ENCODE measurements around the gene OCSTAMP. TPM values are rescaled to one million over a fixed set of nuclear protein-coding genes. Genes with fewer than 3 reads are reported as not detected.

Gene OCSTAMP
- total RNA-seq, 4 donors from 2014 or later, result not detected

GRCh38 chr20:46580613-46581205, 30.3 kb upstream of the OCSTAMP start:
- 100% methylated on average over 2 of the region's 2 CpGs for WGBS

GRCh38 chr20:46578745-46579144, 28.3 kb upstream of the OCSTAMP start:
- TF ChIP-seq POLR2A (IDR thresholded peaks at IDR 0.05; ENCODE audit: low read depth), result no peak
- TF ChIP-seq EP300 (IDR thresholded peaks at IDR 0.05), result no peak
- TF ChIP-seq POLR2AphosphoS5 (IDR thresholded peaks at IDR 0.05), result no peak
- no peak for TF ChIP-seq CTCF (IDR thresholded peaks at IDR 0.05)
- H3K27ac ChIP-seq (replicated peaks in 1 of 4), result no peak overlapping the region
- H3K9me3 ChIP-seq, result no peaks in the 10 kb centered on the region
- no peaks in the 10 kb centered on the region for H3K36me3 ChIP-seq
- no peaks in the 10 kb centered on the region for H3K27me3 ChIP-seq
- H3K4me1 ChIP-seq, result no peaks in the 10 kb centered on the region
- intact Hi-C loops (cut with DNase I), result no loop called here
- no peak overlapping the region for H3K4me3 ChIP-seq
- WGBS, result 88% methylated on average over 7 of the region's 7 CpGs
- DNase-seq (ENCODE audit: extremely low spot score), result no peak

More at GRCh38 chr20:46580613-46581205, 30.3 kb upstream of the OCSTAMP start:
- intact Hi-C loops (cut with DNase I), result no loop called here
- no peak for TF ChIP-seq CTCF (IDR thresholded peaks at IDR 0.05)
- TF ChIP-seq EP300 (IDR thresholded peaks at IDR 0.05), result no peak
- no peak for TF ChIP-seq POLR2AphosphoS5 (IDR thresholded peaks at IDR 0.05)
- TF ChIP-seq POLR2A (IDR thresholded peaks at IDR 0.05; ENCODE audit: low read depth), result no peak
- Histone ChIP-seq H3K27me3 (no peaks in the 10 kb centered on the region), H3K4me3 (no peak overlapping the region), H3K4me1 (no peaks in the 10 kb centered on the region), H3K36me3 (no peaks in the 10 kb centered on the region), H3K9me3 (no peaks in the 10 kb centered on the region), H3K27ac (replicated peaks in 1 of 4) (no peak overlapping the region)
- DNase-seq (ENCODE audit: extremely low spot score), result no peak

GRCh38 chr20:46576774-46577395, 26.4 kb upstream of the OCSTAMP start:
- Histone ChIP-seq H3K4me3 (no peak overlapping the region), H3K27ac (replicated peaks in 1 of 4) (no peak overlapping the region), H3K27me3 (no peaks in the 10 kb centered on the region), H3K4me1 (peaks cover 0 to 8% (median 5%) of the 10 kb centered on the region in 4 donors), H3K9me3 (no peaks in the 10 kb centered on the region), H3K36me3 (no peaks in the 10 kb centered on the region)
- intact Hi-C loops (cut with DNase I), result no loop called here
- no peak for DNase-seq (ENCODE audit: extremely low spot score)
- TF ChIP-seq CTCF (IDR thresholded peaks at IDR 0.05) (no peak), POLR2A (IDR thresholded peaks at IDR 0.05; ENCODE audit: low read depth) (no peak), EP300 (IDR thresholded peaks at IDR 0.05) (no peak), POLR2AphosphoS5 (IDR thresholded peaks at IDR 0.05) (no peak)
- WGBS, result 71% methylated on average over 6 of the region's 6 CpGs

- DNase-seq (ENCODE audit: extremely low spot score), result no peak
- TF ChIP-seq EP300 (IDR thresholded peaks at IDR 0.05), result no peak
- TF ChIP-seq CTCF (IDR thresholded peaks at IDR 0.05), result no peak
- TF ChIP-seq POLR2AphosphoS5 (IDR thresholded peaks at IDR 0.05), result no peak
- no peak for TF ChIP-seq POLR2A (IDR thresholded peaks at IDR 0.05; ENCODE audit: low read depth)
- H3K9me3 ChIP-seq, result no peaks in the 10 kb centered on the region
- intact Hi-C loops (cut with DNase I), result no loop called here
- no peaks in the 10 kb centered on the region for H3K36me3 ChIP-seq
- 57% methylated on average over 9 of the region's 9 CpGs for WGBS
- H3K27me3 ChIP-seq, result no peaks in the 10 kb centered on the region
- peaks cover 0 to 10% (median 7%) of the 10 kb centered on the region in 4 donors for H3K4me1 ChIP-seq
- H3K4me3 ChIP-seq, result no peak overlapping the region
- no peak overlapping the region for H3K27ac ChIP-seq (replicated peaks in 1 of 4)
These were observed 25.5 kb upstream of the OCSTAMP start for GRCh38 chr20:46575937-46576461.

Measured in esophagus muscularis mucosa (tissue), 4 donors.